Measurements from ENCODE around the gene KPNA1.
"Not testable (repeated sequence)": the region's sequence is repeated elsewhere in the genome, so short reads cannot be mapped to it uniquely, and the experiment has no call there.

Gene KPNA1

GRCh38 chr3:122475316-122475715 is 39.4 kb downstream of the KPNA1 start:
- no peak for DNase-seq (ENCODE audit: low read depth)

GRCh38 chr3:122469659-122470058 is 45.1 kb downstream of the KPNA1 start:
- DNase-seq (ENCODE audit: low read depth), result no peak

- DNase-seq (ENCODE audit: low read depth), result no peak
These were observed 45.7 kb downstream of the KPNA1 start for GRCh38 chr3:122468896-122469533.

GRCh38 chr3:122466701-122467240 is 48.0 kb downstream of the KPNA1 start:
- no peak for DNase-seq (ENCODE audit: low read depth)

GRCh38 chr3:122464659-122465058 is 50.1 kb downstream of the KPNA1 start:
- no peak for DNase-seq (ENCODE audit: low read depth)

- DNase-seq (ENCODE audit: low read depth), result no peak
These were observed 52.3 kb downstream of the KPNA1 start for GRCh38 chr3:122462406-122462805.

- DNase-seq (ENCODE audit: low read depth), result no peak
These were observed 52.9 kb downstream of the KPNA1 start for GRCh38 chr3:122461806-122462205.

GRCh38 chr3:122458992-122459391 is 55.7 kb downstream of the KPNA1 start:
- peak; percentile 14 for DNase-seq (ENCODE audit: low read depth)

GRCh38 chr3:122457706-122458105 is 57.0 kb downstream of the KPNA1 start:
- no peak for DNase-seq (ENCODE audit: low read depth)

- DNase-seq (ENCODE audit: low read depth), result no peak
These were observed 58.7 kb downstream of the KPNA1 start for GRCh38 chr3:122456074-122456473.

GRCh38 chr3:122451371-122451770 is 63.4 kb downstream of the KPNA1 start:
- DNase-seq (ENCODE audit: low read depth), result no peak

GRCh38 chr3:122448218-122448617 is 66.5 kb downstream of the KPNA1 start:
- not testable (repeated sequence) for DNase-seq (ENCODE audit: low read depth)

GRCh38 chr3:122444491-122444887 is 70.2 kb downstream of the KPNA1 start:
- not testable (repeated sequence) for DNase-seq (ENCODE audit: low read depth)

GRCh38 chr3:122443762-122444490 is 70.8 kb downstream of the KPNA1 start:
- DNase-seq (ENCODE audit: low read depth), result not testable (repeated sequence)

- no peak for DNase-seq (ENCODE audit: low read depth)
These were observed 71.6 kb downstream of the KPNA1 start for GRCh38 chr3:122443090-122443489.

GRCh38 chr3:122435950-122436349 is 78.8 kb downstream of the KPNA1 start:
- DNase-seq (ENCODE audit: low read depth), result no peak

GRCh38 chr3:122430371-122430770 is 84.4 kb downstream of the KPNA1 start:
- no peak for DNase-seq (ENCODE audit: low read depth)

- DNase-seq (ENCODE audit: low read depth), result no peak
These were observed 86.8 kb downstream of the KPNA1 start for GRCh38 chr3:122427857-122428471.

GRCh38 chr3:122421836-122422235 is 92.9 kb downstream of the KPNA1 start:
- no peak for DNase-seq (ENCODE audit: low read depth)

GRCh38 chr3:122421101-122421500 is 93.6 kb downstream of the KPNA1 start:
- no peak for DNase-seq (ENCODE audit: low read depth)

- no peak for DNase-seq (ENCODE audit: low read depth)
These were observed 97.8 kb downstream of the KPNA1 start for GRCh38 chr3:122416966-122417365.

- peak; percentile 88 for DNase-seq (ENCODE audit: low read depth)
These were observed 98.7 kb downstream of the KPNA1 start, which contains the start of gene WDR5B for GRCh38 chr3:122415762-122416654. TSS of gene WDR5B (minus strand) at chr3:122416062. CDS start at chr3:122415528, 534 bp downstream.
